ENCODE measurements around the gene GKN1. TPM values are rescaled to one million over a fixed set of nuclear protein-coding genes. Genes with fewer than 3 reads are reported as not detected.

Gene GKN1
- total and polyA plus RNA-seq, 2 donors (not counting 3 experiments of a cell fraction or from before 2014, with no cell fraction given), result not detected

- no peaks in the 10 kb centered on the region for H3K4me1 ChIP-seq (ENCODE audit: control insufficient read depth, extremely low read depth, insufficient read depth, low read length)
- DNase-seq (ENCODE audit: low read depth, low spot score), result peak; percentile 64
- dilution Hi-C loops (cut with MboI; ENCODE audit: extremely low pct_ligation_motif_present, low sequenced_read_pairs) (loop anchor here (25.0 kb wide), 1 partner anchor 207 kb away; the partner anchor contains the start of gene ARHGAP25), intact Hi-C loops (cut with micrococcal nuclease) (loop anchor here (1.0 to 2.0 kb wide), 2 partner anchors 69 to 363 kb away; partner anchors contain the start of gene ANTXR1)
- H4K20me1 ChIP-seq (replicated peaks; ENCODE audit: control insufficient read depth, extremely low read depth, insufficient read depth, low read length), result no peaks in the 10 kb centered on the region
- H3K27ac ChIP-seq (ENCODE audit: insufficient read depth, low read depth, low read length), result no peak overlapping the region
- H3K27me3 ChIP-seq (ENCODE audit: control insufficient read depth in 2 of 2, insufficient read depth in 2 of 2, low read length in 2 of 2), result peaks cover 6 to 29% of the 10 kb centered on the region in 2 experiments
- H2AFZ ChIP-seq (ENCODE audit: low read depth, low read length), result peak overlapping the region; percentile 21
- H3K4me2 ChIP-seq (ENCODE audit: insufficient read depth, low read length), result no peak overlapping the region
- TF ChIP-seq MYC (IDR thresholded peaks at IDR 0.05; ENCODE audit: low read depth, low read length), result no peak
- no peak for TF ChIP-seq GATA2 (IDR thresholded peaks at IDR 0.05; ENCODE audit: insufficient read depth, insufficient read length, low read depth, low read length)
- no peak for TF ChIP-seq EZH2 (IDR thresholded peaks at IDR 0.05; ENCODE audit: borderline replicate concordance, low read depth, low read length, severe bottlenecking)
- TF ChIP-seq, protein P1, sequence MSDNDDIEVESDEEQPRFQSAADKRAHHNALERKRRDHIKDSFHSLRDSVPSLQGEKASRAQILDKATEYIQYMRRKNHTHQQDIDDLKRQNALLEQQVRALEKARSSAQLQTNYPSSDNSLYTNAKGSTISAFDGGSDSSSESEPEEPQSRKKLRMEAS (IDR thresholded peaks at IDR 0.05; ENCODE audit: insufficient read depth, insufficient read length), result no peak
- TF ChIP-seq, protein P2, sequence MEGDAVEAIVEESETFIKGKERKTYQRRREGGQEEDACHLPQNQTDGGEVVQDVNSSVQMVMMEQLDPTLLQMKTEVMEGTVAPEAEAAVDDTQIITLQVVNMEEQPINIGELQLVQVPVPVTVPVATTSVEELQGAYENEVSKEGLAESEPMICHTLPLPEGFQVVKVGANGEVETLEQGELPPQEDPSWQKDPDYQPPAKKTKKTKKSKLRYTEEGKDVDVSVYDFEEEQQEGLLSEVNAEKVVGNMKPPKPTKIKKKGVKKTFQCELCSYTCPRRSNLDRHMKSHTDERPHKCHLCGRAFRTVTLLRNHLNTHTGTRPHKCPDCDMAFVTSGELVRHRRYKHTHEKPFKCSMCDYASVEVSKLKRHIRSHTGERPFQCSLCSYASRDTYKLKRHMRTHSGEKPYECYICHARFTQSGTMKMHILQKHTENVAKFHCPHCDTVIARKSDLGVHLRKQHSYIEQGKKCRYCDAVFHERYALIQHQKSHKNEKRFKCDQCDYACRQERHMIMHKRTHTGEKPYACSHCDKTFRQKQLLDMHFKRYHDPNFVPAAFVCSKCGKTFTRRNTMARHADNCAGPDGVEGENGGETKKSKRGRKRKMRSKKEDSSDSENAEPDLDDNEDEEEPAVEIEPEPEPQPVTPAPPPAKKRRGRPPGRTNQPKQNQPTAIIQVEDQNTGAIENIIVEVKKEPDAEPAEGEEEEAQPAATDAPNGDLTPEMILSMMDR (IDR thresholded peaks at IDR 0.05; ENCODE audit: extremely low read depth in 1 of 2, insufficient read depth in 1 of 2, low read depth in 1 of 2, low read length in 2 of 2), result peak; percentile 70 to 71
- no peak for TF ChIP-seq POLR2A (IDR thresholded peaks at IDR 0.05; ENCODE audit: low read depth, low read length)
- no peaks in the 10 kb centered on the region for H3K36me3 ChIP-seq (ENCODE audit: control insufficient read depth in 2 of 2, extremely low read depth in 1 of 2, insufficient read depth in 2 of 2, low read length in 2 of 2)
- H3K9ac ChIP-seq (replicated peaks; ENCODE audit: extremely low read depth, insufficient read depth, low read length), result no peak overlapping the region
- H3K4me3 ChIP-seq (replicated peaks in 1 of 3; ENCODE audit: insufficient read depth in 1 of 3, low read depth in 1 of 3, low read length in 3 of 3), result no peak overlapping the region
- no peaks in the 10 kb centered on the region for H3K79me2 ChIP-seq (ENCODE audit: control insufficient read depth, insufficient read depth, low read length)
- ChIA-PET CTCF (interaction anchor here (0.6 to 4.6 kb wide), 59 partner anchors 10 to 872 kb away, joined by 3 to 39 read pairs (median 4); partner anchors contain the start of genes ANTXR1, APLF, FBXO48 and GKN1), POLR2A (no interaction called here)
- BruUV-seq (replicated peaks), result no TSS peak
- no peaks in the 10 kb centered on the region for H3K9me1 ChIP-seq (replicated peaks; ENCODE audit: control insufficient read depth, extremely low read depth, insufficient read depth, low read length)
- H3K9me3 ChIP-seq (replicated peaks; ENCODE audit: control insufficient read depth, insufficient read depth, low read length), result no peaks in the 10 kb centered on the region
- peak; percentile 82 for FAIRE-seq
Observed at GRCh38 chr2:68943581-68944568, 30.6 kb upstream of the GKN1 start.

Measured in endothelial cell of umbilical vein (primary cell).